ENCODE measurements around the gene TRAF3IP1.

Gene TRAF3IP1

DNA sequence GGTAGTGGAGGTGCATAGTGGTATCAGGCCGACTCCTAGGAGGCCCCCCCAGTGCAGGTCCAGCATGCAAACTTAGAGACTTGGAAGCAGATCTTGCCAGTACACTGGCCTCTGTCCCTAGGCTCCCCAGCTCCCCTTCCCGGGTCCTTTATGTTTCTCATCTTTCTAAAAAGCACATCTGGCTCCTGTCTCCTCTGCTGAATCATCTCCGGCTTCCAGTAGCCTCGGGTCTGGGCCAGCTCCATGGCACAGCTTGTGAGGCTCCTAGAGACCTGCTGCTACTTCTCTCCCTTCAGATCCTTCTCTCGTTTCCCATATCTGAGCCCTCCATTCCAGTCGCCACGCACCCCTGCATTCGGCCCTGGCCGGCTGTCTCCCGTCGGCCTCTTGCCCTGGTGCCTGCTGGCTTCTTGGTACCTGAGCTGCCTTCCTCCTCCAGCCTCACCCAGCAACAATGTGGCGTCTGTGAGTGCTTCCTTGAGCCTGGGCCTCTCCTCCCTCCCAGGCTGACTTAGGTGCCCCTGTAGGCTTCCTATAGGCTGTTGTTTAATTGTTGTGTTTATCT, 6.6 kb downstream of the TRAF3IP1 start:
- Histone ChIP-seq H3K9me3 (ENCODE audit: control insufficient read depth, insufficient read depth, low read length) (no peaks in the 10 kb centered on the region), H3K79me2 (ENCODE audit: control insufficient read depth, low read length) (no peaks in the 10 kb centered on the region), H3F3A (ENCODE audit: control insufficient read depth, insufficient read depth) (no peaks in the 10 kb centered on the region), H3K9me2 (replicated peaks; ENCODE audit: control insufficient read depth, low read length) (no peaks in the 10 kb centered on the region), H4K20me1 (ENCODE audit: control insufficient read depth, insufficient read depth, low read depth, low read length) (no peaks in the 10 kb centered on the region), H3K4me3 (ENCODE audit: low read length) (no peak overlapping the region), H3K36me3 (ENCODE audit: control insufficient read depth, low read length) (peaks cover 2% of the 10 kb centered on the region; the same call in 1 of the 2 replicates), H3K27ac (ENCODE audit: low read depth, low read length) (no peak overlapping the region), H3K27me3 (ENCODE audit: control insufficient read depth, low read length) (no peaks in the 10 kb centered on the region), H3K4me2 (ENCODE audit: low read length) (no peak overlapping the region), H3K4me1 (ENCODE audit: control insufficient read depth, low read length) (no peaks in the 10 kb centered on the region)
- TF ChIP-seq EZH2phosphoT487 (IDR thresholded peaks at IDR 0.05; ENCODE audit: borderline replicate concordance, low read length) = no peak
- TF ChIP-seq, protein P1, sequence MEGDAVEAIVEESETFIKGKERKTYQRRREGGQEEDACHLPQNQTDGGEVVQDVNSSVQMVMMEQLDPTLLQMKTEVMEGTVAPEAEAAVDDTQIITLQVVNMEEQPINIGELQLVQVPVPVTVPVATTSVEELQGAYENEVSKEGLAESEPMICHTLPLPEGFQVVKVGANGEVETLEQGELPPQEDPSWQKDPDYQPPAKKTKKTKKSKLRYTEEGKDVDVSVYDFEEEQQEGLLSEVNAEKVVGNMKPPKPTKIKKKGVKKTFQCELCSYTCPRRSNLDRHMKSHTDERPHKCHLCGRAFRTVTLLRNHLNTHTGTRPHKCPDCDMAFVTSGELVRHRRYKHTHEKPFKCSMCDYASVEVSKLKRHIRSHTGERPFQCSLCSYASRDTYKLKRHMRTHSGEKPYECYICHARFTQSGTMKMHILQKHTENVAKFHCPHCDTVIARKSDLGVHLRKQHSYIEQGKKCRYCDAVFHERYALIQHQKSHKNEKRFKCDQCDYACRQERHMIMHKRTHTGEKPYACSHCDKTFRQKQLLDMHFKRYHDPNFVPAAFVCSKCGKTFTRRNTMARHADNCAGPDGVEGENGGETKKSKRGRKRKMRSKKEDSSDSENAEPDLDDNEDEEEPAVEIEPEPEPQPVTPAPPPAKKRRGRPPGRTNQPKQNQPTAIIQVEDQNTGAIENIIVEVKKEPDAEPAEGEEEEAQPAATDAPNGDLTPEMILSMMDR (IDR thresholded peaks at IDR 0.05; ENCODE audit: low read depth, low read length, poor library complexity, severe bottlenecking) = no peak

GRCh38 chr2:238327751-238328150, 7.4 kb downstream of the TRAF3IP1 start:
- Histone ChIP-seq H3F3A (ENCODE audit: control insufficient read depth, insufficient read depth) (no peaks in the 10 kb centered on the region), H3K9me2 (replicated peaks; ENCODE audit: control insufficient read depth, low read length) (no peaks in the 10 kb centered on the region), H3K27ac (ENCODE audit: low read depth, low read length) (no peak overlapping the region), H3K36me3 (ENCODE audit: control insufficient read depth, low read length) (peaks cover 2% of the 10 kb centered on the region; the same call in 1 of the 2 replicates), H3K4me3 (ENCODE audit: low read length) (no peak overlapping the region), H3K4me1 (ENCODE audit: control insufficient read depth, low read length) (no peaks in the 10 kb centered on the region), H3K27me3 (ENCODE audit: control insufficient read depth, low read length) (no peaks in the 10 kb centered on the region), H3K4me2 (ENCODE audit: low read length) (no peak overlapping the region), H3K9me3 (ENCODE audit: control insufficient read depth, insufficient read depth, low read length) (no peaks in the 10 kb centered on the region), H4K20me1 (ENCODE audit: control insufficient read depth, insufficient read depth, low read depth, low read length) (no peaks in the 10 kb centered on the region), H3K79me2 (ENCODE audit: control insufficient read depth, low read length) (no peaks in the 10 kb centered on the region)
- no peak for TF ChIP-seq EZH2phosphoT487 (IDR thresholded peaks at IDR 0.05; ENCODE audit: borderline replicate concordance, low read length)
- TF ChIP-seq, protein P1 (IDR thresholded peaks at IDR 0.05; ENCODE audit: low read depth, low read length, poor library complexity, severe bottlenecking) = no peak

DNA sequence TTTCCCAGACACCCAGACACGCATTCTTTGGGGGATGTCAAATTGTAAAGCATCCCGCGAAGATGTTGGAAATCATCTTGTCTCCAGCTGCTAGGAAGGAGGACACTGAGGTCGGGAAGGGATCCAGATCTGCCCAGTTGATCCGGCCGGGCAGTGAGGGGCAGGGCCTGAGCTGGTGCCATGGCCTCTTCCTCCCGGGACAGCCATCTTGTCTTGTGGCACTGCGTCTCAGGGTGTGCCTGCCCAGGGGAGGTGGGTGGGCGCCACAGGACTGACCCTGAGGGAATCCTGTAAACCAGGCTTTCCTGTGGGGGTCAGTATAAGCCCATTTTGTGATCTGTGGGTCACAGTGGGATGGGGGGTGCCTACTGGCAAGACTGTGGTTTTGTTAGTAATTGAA, 10.1 kb downstream of the TRAF3IP1 start:
- H4K20me1 ChIP-seq (ENCODE audit: control insufficient read depth, insufficient read depth, low read depth, low read length) = no peaks in the 10 kb centered on the region
- H3K4me3 ChIP-seq (ENCODE audit: low read length) = no peak overlapping the region
- H3K79me2 ChIP-seq (ENCODE audit: control insufficient read depth, low read length) = no peaks in the 10 kb centered on the region
- H3F3A ChIP-seq (ENCODE audit: control insufficient read depth, insufficient read depth) = 0 out of 2 replicates have a peak, but pooled peaks cover 3% of the 10 kb centered on the region
- H3K9me2 ChIP-seq (replicated peaks; ENCODE audit: control insufficient read depth, low read length) = no peaks in the 10 kb centered on the region
- no peaks in the 10 kb centered on the region for H3K27me3 ChIP-seq (ENCODE audit: control insufficient read depth, low read length)
- no peaks in the 10 kb centered on the region for H3K9me3 ChIP-seq (ENCODE audit: control insufficient read depth, insufficient read depth, low read length)
- no peak overlapping the region for H3K4me2 ChIP-seq (ENCODE audit: low read length)
- TF ChIP-seq EZH2phosphoT487 (IDR thresholded peaks at IDR 0.05; ENCODE audit: borderline replicate concordance, low read length) = no peak
- TF ChIP-seq, protein P1 (IDR thresholded peaks at IDR 0.05; ENCODE audit: low read depth, low read length, poor library complexity, severe bottlenecking) = no peak
- H3K4me1 ChIP-seq (ENCODE audit: control insufficient read depth, low read length) = no peaks in the 10 kb centered on the region
- peaks cover 7% of the 10 kb centered on the region; the same call in 1 of the 2 replicates for H3K36me3 ChIP-seq (ENCODE audit: control insufficient read depth, low read length)
- H3K27ac ChIP-seq (ENCODE audit: low read depth, low read length) = no peak overlapping the region
